Breast epithelium (tissue), 3 donors: ENCODE results near the gene CPTP.
"Not testable (repeated sequence)": the region's sequence is repeated elsewhere in the genome, so short reads cannot be mapped to it uniquely, and the experiment has no call there.

Experiments used
- POLR2AphosphoS5 ChIP-seq, 3 donors: sonication (generic); formaldehyde crosslinking; IDR thresholded peaks; one replicate each; pipeline ENCODE4 v1.6.1; 2017; ENCODE audit warnings: antibody characterized with exemption in 3 of 3
- TF ChIP-seq, protein P1 (sequence below), 3 donors: fragments of 450-650 bp; IDR thresholded peaks; one replicate each; pipeline ENCODE4 v1.5.1; 2016 to 2017; ENCODE audit warnings: antibody characterized with exemption in 3 of 3, mild to moderate bottlenecking in 3 of 3, moderate library complexity in 3 of 3

DNA sequence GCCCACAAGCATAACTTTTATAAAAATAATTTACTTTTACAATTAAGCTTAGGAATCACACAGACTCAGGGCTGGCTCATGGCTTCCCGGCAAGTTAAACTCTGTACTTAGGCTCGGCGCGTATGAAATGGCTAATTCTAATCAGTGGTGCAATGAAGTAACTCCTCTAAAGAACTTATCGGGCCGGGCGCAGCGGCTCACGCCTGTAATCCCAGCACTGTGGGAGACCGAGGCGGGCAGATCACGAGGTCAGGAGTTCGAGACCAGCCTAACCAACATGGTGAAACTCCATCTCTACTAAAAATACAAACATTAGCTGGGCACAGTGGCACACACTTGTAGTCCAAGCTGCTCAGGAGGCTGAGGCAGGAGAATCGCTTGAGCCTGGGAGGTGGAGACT is 45.5 kb downstream of the CPTP start:
- TF ChIP-seq, protein P1, sequence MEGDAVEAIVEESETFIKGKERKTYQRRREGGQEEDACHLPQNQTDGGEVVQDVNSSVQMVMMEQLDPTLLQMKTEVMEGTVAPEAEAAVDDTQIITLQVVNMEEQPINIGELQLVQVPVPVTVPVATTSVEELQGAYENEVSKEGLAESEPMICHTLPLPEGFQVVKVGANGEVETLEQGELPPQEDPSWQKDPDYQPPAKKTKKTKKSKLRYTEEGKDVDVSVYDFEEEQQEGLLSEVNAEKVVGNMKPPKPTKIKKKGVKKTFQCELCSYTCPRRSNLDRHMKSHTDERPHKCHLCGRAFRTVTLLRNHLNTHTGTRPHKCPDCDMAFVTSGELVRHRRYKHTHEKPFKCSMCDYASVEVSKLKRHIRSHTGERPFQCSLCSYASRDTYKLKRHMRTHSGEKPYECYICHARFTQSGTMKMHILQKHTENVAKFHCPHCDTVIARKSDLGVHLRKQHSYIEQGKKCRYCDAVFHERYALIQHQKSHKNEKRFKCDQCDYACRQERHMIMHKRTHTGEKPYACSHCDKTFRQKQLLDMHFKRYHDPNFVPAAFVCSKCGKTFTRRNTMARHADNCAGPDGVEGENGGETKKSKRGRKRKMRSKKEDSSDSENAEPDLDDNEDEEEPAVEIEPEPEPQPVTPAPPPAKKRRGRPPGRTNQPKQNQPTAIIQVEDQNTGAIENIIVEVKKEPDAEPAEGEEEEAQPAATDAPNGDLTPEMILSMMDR (IDR thresholded peaks at IDR 0.05) = not testable (repeated sequence)
- TF ChIP-seq POLR2AphosphoS5 (IDR thresholded peaks at IDR 0.05) = not testable (repeated sequence)
